Skeletal muscle satellite cell (primary cell): ENCODE measurements around the gene ANGPT4.

Experiments
- H3K27me3 ChIP-seq: 2 replicates; pipeline ENCODE4 v1.7.0; 2013; ENCODE audit warnings: low read length; ENCODE audit not compliant: control insufficient read depth, insufficient read depth
- H3K36me3 ChIP-seq: 2 replicates; pipeline ENCODE4 v1.7.0; 2013; ENCODE audit warnings: mild to moderate bottlenecking, control low read depth, low read length; ENCODE audit not compliant: insufficient read depth
- H3K4me1 ChIP-seq: 2 replicates; pipeline ENCODE4 v1.7.0; 2013; ENCODE audit warnings: low read length; ENCODE audit not compliant: control insufficient read depth, insufficient read depth
- H3K4me2 ChIP-seq: 2 replicates; pipeline ENCODE4 v1.7.0; 2013; ENCODE audit warnings: mild to moderate bottlenecking, low read length
- H3K4me3 ChIP-seq: 2 replicates; pipeline ENCODE4 v1.7.0; 2013; ENCODE audit warnings: low read length
- H3K9ac ChIP-seq: 2 replicates; pipeline ENCODE4 v1.7.0; 2013; ENCODE audit warnings: mild to moderate bottlenecking, low read depth, low read length, moderate library complexity
- H3K9me3 ChIP-seq: replicated peaks from 2 replicates; pipeline ENCODE4 v1.7.0; 2013; ENCODE audit warnings: mild to moderate bottlenecking, control low read depth, low read length

The ANGPT4 gene

DNA sequence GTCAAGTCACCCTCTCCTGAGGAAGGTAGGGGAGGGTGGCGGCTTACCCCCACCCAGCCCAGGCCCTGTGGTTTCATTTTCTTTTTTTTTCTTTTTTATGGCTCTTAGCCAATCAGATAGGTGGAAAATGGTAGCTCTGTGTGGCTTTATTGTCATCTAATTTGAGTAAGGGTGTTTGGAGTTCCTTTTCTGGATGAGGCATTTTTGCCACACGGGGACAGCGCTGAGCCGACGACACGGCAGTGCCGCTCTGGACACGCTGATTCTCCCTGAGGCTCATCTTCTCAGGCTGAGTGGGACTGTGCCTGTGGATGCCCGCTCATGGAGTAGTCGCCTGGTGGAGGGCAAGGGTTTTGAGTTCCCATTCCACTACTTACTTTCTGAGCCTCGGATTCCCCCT is 37.6 kb upstream of the ANGPT4 start:
- H3K27me3 ChIP-seq: peaks cover 19% of the 10 kb centered on the region
- H3K4me1 ChIP-seq: no peaks in the 10 kb centered on the region
- H3K4me3 ChIP-seq: no peak overlapping the region
- H3K4me2 ChIP-seq: no peak overlapping the region
- no peaks in the 10 kb centered on the region for H3K36me3 ChIP-seq
- H3K9me3 ChIP-seq: no peaks in the 10 kb centered on the region
- H3K9ac ChIP-seq: no peak overlapping the region

DNA sequence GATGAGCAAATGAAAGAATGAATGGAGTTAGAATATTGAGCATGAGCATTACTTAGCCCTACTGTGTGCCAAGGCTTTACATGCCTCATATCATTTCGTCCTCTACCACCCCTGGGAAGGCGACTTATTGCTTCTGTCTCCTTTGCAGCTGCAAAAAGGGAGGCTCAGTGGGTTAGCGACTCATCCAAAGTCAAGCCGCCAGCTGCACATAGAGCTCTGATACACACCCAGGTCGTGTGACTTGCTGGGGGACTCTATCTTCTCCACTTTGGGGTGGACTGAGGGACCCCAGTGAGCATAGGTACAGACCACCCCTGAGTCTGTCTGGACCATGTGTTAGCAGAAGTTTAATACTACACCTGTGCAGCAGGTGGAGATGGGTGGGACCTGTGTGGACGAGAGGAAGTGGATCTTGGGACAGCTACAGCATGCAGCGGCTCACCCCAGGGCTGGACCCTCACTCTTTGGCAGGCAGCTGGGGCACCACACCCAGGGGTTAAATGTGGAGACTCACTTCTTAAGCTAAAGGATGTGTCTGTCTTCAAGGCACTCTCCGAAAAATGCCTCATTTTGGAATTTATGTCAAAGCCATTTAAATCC is 36.2 kb upstream of the ANGPT4 start:
- peaks cover 19% of the 10 kb centered on the region for H3K27me3 ChIP-seq
- H3K9me3 ChIP-seq: no peaks in the 10 kb centered on the region
- H3K4me3 ChIP-seq: no peak overlapping the region
- H3K4me2 ChIP-seq: no peak overlapping the region
- no peaks in the 10 kb centered on the region for H3K36me3 ChIP-seq
- no peak overlapping the region for H3K9ac ChIP-seq
- no peaks in the 10 kb centered on the region for H3K4me1 ChIP-seq

DNA sequence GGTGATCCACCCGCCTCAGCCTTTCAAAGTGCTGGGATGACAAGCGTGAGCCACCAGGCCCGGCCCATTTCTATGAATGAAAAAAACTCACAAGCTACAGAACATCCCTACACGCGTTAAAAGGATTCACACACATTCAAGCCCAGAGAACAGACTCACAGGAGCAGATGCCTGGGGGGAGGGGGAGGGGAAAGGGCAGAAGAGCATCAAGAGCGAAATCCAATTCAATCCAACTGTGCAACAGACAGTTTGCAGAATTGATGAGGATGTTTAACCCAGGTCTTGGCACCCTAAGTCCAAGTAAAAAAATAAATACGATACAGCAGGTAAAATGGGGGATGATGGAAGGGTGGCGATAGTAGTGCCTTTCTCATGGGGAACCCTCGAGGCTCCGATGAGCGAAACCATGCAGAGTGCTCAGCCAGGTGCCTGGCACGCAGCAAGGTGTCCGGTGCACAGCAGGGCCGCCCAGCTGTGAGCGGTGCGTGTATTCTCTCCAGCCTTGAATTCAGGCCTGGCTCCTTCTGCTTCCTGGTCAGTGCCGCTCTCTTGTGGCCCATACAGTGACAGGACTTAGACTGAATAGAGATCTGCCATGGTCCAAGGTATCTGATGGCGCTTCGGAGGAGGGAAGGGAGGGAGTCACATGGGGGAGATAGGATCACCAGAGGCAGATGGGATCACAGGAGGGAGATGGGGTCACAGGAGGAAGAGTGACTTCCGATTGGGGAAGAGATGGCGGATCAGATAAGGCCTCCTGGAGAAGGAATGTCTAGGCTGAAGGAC is 35.4 kb upstream of the ANGPT4 start:
- no peaks in the 10 kb centered on the region for H3K4me1 ChIP-seq
- no peak overlapping the region for H3K4me3 ChIP-seq
- H3K9me3 ChIP-seq: no peaks in the 10 kb centered on the region

DNA sequence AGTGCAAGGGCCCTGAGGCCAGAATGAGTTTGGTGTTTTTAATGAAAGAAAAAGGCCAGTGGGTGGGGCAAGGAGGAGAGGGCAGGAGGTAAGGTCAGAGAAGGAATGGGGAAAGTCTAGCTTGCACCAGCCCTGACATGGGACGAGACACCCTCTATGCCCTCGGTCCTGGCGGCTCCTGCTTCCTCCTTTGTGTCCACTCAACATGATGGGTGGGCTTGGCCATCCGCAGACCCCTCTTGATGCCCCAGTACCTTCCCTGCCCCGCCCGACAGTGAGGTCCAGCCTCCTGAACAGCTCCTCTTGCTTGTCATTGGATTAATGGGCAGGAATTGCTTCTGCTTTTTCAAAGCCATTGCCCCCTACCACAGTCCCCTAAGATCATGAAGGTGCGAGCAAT is 33.6 kb upstream of the ANGPT4 start:
- Histone ChIP-seq H3K9me3 (no peaks in the 10 kb centered on the region), H3K4me1 (no peaks in the 10 kb centered on the region), H3K36me3 (no peaks in the 10 kb centered on the region), H3K4me2 (no peak overlapping the region), H3K27me3 (peaks cover 14% of the 10 kb centered on the region), H3K9ac (no peak overlapping the region), H3K4me3 (no peak overlapping the region)

More for the DNA sequence above, 35.4 kb upstream of the ANGPT4 start:
- Histone ChIP-seq H3K9ac (no peak overlapping the region), H3K4me2 (no peak overlapping the region), H3K27me3 (peaks cover 19% of the 10 kb centered on the region), H3K36me3 (no peaks in the 10 kb centered on the region)

DNA sequence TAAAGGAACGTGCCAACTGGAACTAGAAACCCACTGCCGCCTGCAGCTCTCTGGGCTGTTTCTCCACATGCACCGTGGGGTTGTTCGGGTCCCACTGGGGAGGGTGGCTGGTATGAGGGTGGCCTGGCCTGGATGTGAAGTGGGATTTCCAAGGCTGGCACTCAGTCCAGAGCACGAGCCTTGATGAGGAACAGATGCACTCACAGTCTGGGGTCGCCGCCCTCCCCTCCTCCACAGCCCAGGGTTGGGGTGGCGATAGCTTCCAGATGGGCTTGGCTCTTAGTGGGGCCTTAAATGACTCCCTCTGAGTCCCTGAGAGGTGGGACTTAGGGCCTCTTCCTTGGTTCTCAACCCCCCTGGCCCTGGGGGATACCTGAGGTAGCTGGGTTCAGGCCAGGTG is 30.7 kb upstream of the ANGPT4 start:
- Histone ChIP-seq H3K36me3 (no peaks in the 10 kb centered on the region), H3K4me2 (no peak overlapping the region), H3K9ac (no peak overlapping the region), H3K4me1 (no peaks in the 10 kb centered on the region), H3K4me3 (no peak overlapping the region), H3K9me3 (no peaks in the 10 kb centered on the region), H3K27me3 (peaks cover 8% of the 10 kb centered on the region)

DNA sequence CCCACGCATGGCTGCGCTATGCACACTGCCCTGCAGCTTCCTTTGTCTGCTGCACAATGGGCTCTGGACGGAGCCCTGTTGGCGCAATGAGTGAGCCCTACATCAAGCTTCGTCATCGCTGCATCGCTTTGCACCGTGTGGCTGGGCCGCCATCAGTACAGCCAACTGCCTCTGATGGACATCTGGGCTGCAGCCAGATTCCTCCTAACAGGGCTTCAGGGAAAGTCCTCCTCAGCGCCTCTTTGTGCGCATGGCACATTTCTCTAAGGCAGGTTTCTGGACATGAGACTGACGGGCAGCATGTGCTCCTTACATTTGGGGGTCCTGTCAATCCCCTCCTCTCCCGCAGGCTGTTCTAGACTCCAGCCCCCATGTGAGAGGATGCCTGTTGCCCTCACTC is 29.7 kb upstream of the ANGPT4 start:
- Histone ChIP-seq H3K9me3 (no peaks in the 10 kb centered on the region), H3K4me3 (no peak overlapping the region), H3K9ac (no peak overlapping the region), H3K27me3 (peaks cover 8% of the 10 kb centered on the region), H3K4me1 (no peaks in the 10 kb centered on the region), H3K4me2 (no peak overlapping the region), H3K36me3 (no peaks in the 10 kb centered on the region)

DNA sequence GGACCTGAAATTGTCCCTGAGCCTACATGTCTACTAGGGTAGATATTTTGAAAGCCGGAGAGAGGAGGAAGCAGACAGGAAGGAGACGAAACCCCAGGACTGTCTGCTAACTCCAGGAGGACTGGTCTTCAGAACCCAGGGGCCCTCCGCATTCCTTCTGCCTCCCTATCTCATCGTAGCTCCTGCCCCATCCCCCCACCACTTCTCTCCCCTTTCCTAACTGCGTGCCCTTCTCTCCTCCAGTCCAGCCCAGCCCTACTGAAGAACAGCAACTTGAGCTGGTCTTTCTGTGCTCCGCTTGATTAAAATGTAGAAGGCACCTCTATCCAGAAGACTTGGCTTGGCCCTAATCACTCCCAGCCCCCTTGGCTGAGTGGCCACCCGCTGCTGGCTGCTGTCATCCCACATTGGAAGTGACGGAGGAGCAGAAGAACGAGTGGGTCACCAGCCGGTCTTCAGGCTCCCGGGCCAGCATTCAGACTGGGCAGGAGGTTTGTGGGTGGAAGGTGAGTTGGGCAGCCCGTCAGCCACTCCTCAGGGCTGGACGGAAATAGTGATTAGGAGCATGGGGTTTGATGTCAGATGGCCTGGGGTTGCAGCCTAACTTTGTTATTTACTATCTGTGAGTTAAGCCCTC is 28.8 kb upstream of the ANGPT4 start:
- H3K9me3 ChIP-seq: no peaks in the 10 kb centered on the region
- no peak overlapping the region for H3K9ac ChIP-seq
- H3K27me3 ChIP-seq: peaks cover 4% of the 10 kb centered on the region
- no peak overlapping the region for H3K4me3 ChIP-seq
- H3K4me1 ChIP-seq: no peaks in the 10 kb centered on the region
- H3K4me2 ChIP-seq: no peak overlapping the region
- no peaks in the 10 kb centered on the region for H3K36me3 ChIP-seq

DNA sequence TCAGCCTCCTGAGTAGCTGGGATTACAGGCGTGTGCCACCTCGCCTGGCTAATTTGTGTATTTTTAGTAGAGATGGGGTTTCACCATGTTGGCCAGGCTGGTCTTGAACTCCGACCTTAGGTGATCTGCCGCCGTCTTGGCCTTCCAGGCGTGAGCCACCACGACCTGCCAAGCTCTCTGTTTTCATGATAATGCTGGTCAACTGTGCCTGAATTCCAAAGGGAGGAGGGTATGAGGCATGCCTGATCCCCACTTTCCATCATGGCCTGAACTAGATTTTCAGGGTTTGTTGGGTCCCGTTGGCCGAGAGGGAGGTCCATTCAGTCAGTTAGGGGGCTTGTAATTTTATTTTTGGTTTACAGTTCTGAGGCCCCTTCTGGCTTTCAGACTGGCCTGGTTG is 28.0 kb upstream of the ANGPT4 start:
- no peaks in the 10 kb centered on the region for H3K36me3 ChIP-seq
- no peak overlapping the region for H3K4me2 ChIP-seq
- H3K4me3 ChIP-seq: no peak overlapping the region
- H3K9ac ChIP-seq: no peak overlapping the region
- H3K4me1 ChIP-seq: no peaks in the 10 kb centered on the region
- no peaks in the 10 kb centered on the region for H3K9me3 ChIP-seq
- peaks cover 4% of the 10 kb centered on the region for H3K27me3 ChIP-seq

DNA sequence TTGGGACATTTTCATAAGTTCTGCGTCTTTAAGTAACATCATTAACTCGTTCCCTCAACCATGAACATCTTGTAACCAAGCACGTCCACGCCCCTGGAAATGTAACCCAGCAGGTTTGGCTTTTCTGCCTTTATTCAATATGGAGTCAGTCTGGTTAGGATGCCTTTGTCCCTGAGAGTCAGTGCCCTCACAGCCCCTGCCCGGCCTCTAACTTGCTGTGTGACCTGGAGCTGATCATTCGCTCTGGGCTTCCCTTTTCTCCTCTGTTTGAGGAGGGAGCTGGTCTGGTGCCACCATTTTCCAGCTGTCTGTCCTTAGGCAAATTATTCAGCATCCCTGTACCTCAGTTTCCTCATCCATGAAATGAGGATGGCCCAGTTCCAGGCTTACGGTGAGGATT is 26.5 kb upstream of the ANGPT4 start:
- Histone ChIP-seq H3K4me3 (no peak overlapping the region), H3K4me2 (no peak overlapping the region), H3K4me1 (no peaks in the 10 kb centered on the region), H3K36me3 (no peaks in the 10 kb centered on the region), H3K9me3 (no peaks in the 10 kb centered on the region), H3K27me3 (no peaks in the 10 kb centered on the region), H3K9ac (no peak overlapping the region)

DNA sequence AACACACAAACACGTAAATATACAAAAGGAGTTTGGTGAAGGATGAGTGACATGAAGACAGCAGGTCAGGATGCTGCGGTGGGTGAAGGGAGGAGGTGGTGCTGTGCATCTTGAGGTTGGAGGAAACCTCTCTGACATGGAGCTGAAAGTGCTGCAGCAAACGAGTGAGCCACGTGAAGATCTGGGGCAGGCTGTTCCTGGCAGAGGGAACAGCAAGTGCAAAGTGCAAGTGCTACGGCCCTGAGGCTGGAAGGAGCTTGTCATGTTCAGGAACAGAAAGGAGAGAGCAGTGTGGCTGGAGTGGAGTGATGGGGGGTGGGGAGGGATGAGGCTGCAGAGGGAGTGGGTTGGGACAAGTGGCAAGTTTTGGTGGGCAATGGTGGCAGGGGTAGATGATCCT is 24.8 kb upstream of the ANGPT4 start:
- Histone ChIP-seq H3K36me3 (no peaks in the 10 kb centered on the region), H3K4me3 (no peak overlapping the region), H3K9ac (no peak overlapping the region), H3K27me3 (no peaks in the 10 kb centered on the region), H3K9me3 (no peaks in the 10 kb centered on the region), H3K4me2 (no peak overlapping the region), H3K4me1 (no peaks in the 10 kb centered on the region)

DNA sequence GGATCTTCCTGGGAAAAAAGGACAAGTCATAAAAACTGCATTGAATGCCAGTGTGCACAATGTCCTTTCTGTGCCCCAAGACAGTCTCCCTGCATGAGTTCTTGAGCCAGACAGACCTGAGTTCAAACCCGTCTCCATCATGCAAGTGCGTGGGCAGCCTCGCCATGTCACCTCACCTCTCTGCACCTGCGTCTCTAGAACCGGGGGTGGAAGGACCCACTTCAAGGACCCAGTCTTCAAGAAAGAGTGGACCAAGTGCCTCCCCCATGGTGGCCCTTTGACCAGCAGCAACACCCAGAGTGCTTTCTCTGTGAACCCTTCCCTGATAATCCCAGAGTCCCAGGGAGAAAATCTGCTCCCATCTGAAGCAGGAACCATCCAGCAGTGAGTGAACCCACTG is 23.5 kb upstream of the ANGPT4 start:
- no peak overlapping the region for H3K4me3 ChIP-seq
- H3K4me1 ChIP-seq: no peaks in the 10 kb centered on the region
- H3K9me3 ChIP-seq: no peaks in the 10 kb centered on the region

More for the DNA sequence above, 23.5 kb upstream of the ANGPT4 start:
- Histone ChIP-seq H3K27me3 (no peaks in the 10 kb centered on the region), H3K9ac (no peak overlapping the region), H3K4me2 (no peak overlapping the region), H3K36me3 (no peaks in the 10 kb centered on the region)
